Heart left ventricle (tissue), 16 donors: ENCODE measurements around the gene SSNA1. TPM values are rescaled to one million over a fixed set of nuclear protein-coding genes. Genes with fewer than 3 reads are reported as not detected.
A peak's percentile ranks its signal among the peaks of the same experiment; 100 is the strongest.

ENCODE experiments used
- ATAC-seq, 4 donors: fragments of 200-7000 bp; cut with Tn5 transposase; one replicate each; pipeline ENCODE4 v1.9.1; 2020 to 2022; ENCODE audit warnings: moderate library complexity in 4 of 4, mild to moderate bottlenecking in 3 of 4, moderate number of reproducible peaks in 1 of 4
- DNase-seq, 5 donors: peaks; one replicate each; pipeline ENCODE4 v3.0.0-alpha.2; 2020
- H3K27ac ChIP-seq, 12 donors: fragments of 200-600 bp; sonication (generic) in 4 of 12; one replicate each; pipeline versions ENCODE4 v1.5.0 to v1.8.0; 2016 to 2022; ENCODE audit warnings: mild to moderate bottlenecking in 2 of 12
- H3K27me3 ChIP-seq, 9 donors: fragments of 200-600 bp; sonication (generic) in 2 of 9; one replicate each; pipeline versions ENCODE4 v1.5.1 to v1.8.0; 2016 to 2022; ENCODE audit warnings: mild to moderate bottlenecking in 3 of 9
- H3K36me3 ChIP-seq, 9 donors: fragments of 200-600 bp; sonication (generic) in 2 of 9; one replicate each; pipeline versions ENCODE4 v1.5.0 to v1.8.0; 2018 to 2022; ENCODE audit warnings: mild to moderate bottlenecking in 2 of 9
- H3K4me1 ChIP-seq, 12 donors: fragments of 200-600 bp; sonication (generic) in 4 of 12; one replicate each; pipeline versions ENCODE4 v1.5.0 to v1.8.0; 2016 to 2022; ENCODE audit warnings: mild to moderate bottlenecking in 3 of 12
- H3K4me3 ChIP-seq, 12 donors: fragments of 200-600 bp; sonication (generic) in 4 of 12; one replicate each; pipeline versions ENCODE4 v1.5.0 to v1.8.0; 2017 to 2022; ENCODE audit warnings: mild to moderate bottlenecking in 9 of 12, moderate library complexity in 4 of 12
- H3K9me3 ChIP-seq, 12 donors: fragments of 200-600 bp; sonication (generic) in 4 of 12; one replicate each; pipeline versions ENCODE4 v1.5.0 to v1.8.0; 2016 to 2022; ENCODE audit warnings: mild to moderate bottlenecking in 1 of 12
- POLR2A ChIP-seq, 2 donors: fragments of 450-650 bp; IDR thresholded peaks; one replicate each; pipeline ENCODE4 v1.6.1; 2017; ENCODE audit warnings: antibody characterized with exemption in 2 of 2, mild to moderate bottlenecking in 2 of 2, moderate library complexity in 2 of 2
- WGBS, 4 donors: extraction: QIAGEN DNeasy Blood & Tissue Kit in 2 of 4; methylation state at CpG; one replicate each; pipeline versions ENCODE4 v1.1.5 to v1.1.7; 2013 to 2018; 5-methylcytosine and 5-hydroxymethylcytosine counted together
- intact Hi-C, 10 donors: fragments of 100-400 bp; cut with DNase I; formaldehyde crosslinking; loops; one replicate each; pipeline versions ENCODE4 v1.11.1 to v1.14.2; 2022
- polyA plus RNA-seq, 2 donors: library from polyadenylated mRNA; stranded (reverse); fragments of 200-250 nt; gene quantifications; one replicate each; pipeline ENCODE4 v1.2.3, GENCODE V29; 2013
- total RNA-seq, 9 donors: library from RNA; depleted of rRNA in 2 of 9; stranded (reverse); fragments of >200 nt in 2 of 9; fragmentation: NEBNext Ultra II Directional in 3 of 9; extraction: Animal tissue kit (Norgen Biotek cat#: 25700) in 3 of 9; gene quantifications; one replicate each; pipeline versions ENCODE4 v1.1.0 to v1.2.4, GENCODE V29; 2016 to 2023
- TF ChIP-seq, protein P1 (sequence below), 12 donors: fragments of 200-600 bp; sonication (generic) in 4 of 12; IDR thresholded peaks; one replicate each; pipeline versions ENCODE4 v1.5.0 to v1.8.0; 2018 to 2022; ENCODE audit warnings: antibody characterized with exemption in 12 of 12, mild to moderate bottlenecking in 5 of 12
- donor health status: ischemic (EF 13 %, LVEDD 7.1; RV severe dilation, severe dysfunction).
- donor health status: healthy with polysubstance abuse.
- donor health status: DM: no; HTN: yes; CAD: no.
- donor health status: DM: no; HTN: no; CAD: no.
- donor health status: ischemic (EF 25% LVEDD 6.9; RV normal size, moderate dysfunction).
- donor health status: ischemic (EF 25% LVEDD 5.7; RV mildly dilated, moderate dysfunction).
- donor health status: healthy.
- donor health status: DM: yes; HTN: yes; CAD: no.
- donor health status: ischemic (EF 35%, LVEDD 5.7; RV mildly dilated, moderate dysfunction).
- donor health status: nonischemic (EF 11% LVEDD 7.7; RV severe dilation, severe dysfunction).
- donor health status: DM: yes; HTN: yes; CAD: no.
- donor health status: PGD.
- donor health status: ischemic (EF 29% LVEDD 5.4; RV normal size, mild dysfunction).
- donor health status: nonischemic (EF 23%, LVEDD 6.1; RV moderate dilation, normal function).

The SSNA1 gene
- total and polyA plus RNA-seq, 11 donors: 46.0 to 161 (median 67.7) TPM

DNA sequence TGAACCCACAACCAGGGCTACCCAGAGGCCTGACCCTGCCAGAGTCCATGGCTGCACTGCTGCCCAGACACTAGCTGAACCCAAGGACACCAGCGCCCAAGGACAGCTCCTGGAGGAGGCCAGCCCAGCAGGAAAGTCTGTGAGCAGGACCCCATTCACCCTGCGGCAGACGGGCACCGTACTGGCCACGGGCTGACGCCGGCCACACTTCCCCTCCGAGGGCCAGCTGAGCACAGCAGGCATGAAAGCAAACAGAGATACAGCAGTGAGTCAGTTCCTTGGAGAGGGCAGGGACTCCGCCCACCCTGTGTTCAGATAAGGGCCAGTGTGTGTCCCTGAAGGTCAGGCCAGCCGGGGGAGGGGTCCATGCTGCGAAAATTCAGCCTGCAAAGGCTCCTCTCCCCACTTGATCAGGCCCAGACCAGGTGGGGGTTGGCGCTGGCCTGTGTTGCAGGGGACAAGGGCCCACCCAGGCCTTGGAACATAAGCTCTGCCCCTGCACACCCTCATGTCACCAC is 30.3 kb downstream of the SSNA1 start:
- TF ChIP-seq, protein P1, sequence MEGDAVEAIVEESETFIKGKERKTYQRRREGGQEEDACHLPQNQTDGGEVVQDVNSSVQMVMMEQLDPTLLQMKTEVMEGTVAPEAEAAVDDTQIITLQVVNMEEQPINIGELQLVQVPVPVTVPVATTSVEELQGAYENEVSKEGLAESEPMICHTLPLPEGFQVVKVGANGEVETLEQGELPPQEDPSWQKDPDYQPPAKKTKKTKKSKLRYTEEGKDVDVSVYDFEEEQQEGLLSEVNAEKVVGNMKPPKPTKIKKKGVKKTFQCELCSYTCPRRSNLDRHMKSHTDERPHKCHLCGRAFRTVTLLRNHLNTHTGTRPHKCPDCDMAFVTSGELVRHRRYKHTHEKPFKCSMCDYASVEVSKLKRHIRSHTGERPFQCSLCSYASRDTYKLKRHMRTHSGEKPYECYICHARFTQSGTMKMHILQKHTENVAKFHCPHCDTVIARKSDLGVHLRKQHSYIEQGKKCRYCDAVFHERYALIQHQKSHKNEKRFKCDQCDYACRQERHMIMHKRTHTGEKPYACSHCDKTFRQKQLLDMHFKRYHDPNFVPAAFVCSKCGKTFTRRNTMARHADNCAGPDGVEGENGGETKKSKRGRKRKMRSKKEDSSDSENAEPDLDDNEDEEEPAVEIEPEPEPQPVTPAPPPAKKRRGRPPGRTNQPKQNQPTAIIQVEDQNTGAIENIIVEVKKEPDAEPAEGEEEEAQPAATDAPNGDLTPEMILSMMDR (IDR thresholded peaks at IDR 0.05): no peak
- TF ChIP-seq POLR2A (IDR thresholded peaks at IDR 0.05): no peak

DNA sequence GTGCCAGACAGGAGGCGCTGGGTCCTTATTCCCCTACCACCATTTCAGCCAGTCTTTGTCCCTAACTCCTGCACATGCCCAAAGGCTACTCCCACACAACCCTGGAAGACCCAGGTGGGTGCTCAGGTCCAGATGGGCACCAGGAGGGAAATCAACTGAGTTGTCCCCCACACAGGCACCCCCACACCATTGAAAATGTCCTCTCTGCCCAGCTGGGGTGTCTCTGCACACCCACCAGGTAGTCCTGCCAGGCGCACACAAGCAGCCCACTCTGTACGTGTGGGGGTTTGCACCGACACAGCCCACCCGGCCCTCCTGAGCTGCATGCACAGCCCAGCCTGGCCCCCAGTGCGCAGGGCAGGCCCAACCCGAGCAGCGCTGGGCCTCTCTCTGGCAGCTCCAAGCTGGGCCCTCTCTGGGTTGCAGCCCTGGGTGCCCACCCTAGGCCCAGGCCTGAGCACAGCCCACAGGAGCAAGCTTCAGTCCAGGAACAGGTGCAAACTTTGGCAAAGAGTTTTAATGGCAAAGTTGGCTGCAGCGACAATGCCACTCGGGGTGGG is 31.4 kb downstream of the SSNA1 start:
- ATAC-seq (no peak), DNase-seq (no peak)
- Histone ChIP-seq H3K27ac (peak overlapping the region in 1 of 12 donors; percentile 77), H3K27me3 (peaks cover 0 to 4% (median 0%) of the 10 kb centered on the region in 9 donors), H3K9me3 (no peaks in the 10 kb centered on the region), H3K4me3 (no peak overlapping the region), H3K36me3 (peaks cover 0 to 15% (median 0%) of the 10 kb centered on the region in 9 donors), H3K4me1 (peaks cover 2 to 55% (median 38%) of the 10 kb centered on the region in 12 donors)
- intact Hi-C loops: loop anchor here in 3 of 10 donors (5.0 to 10.0 kb wide), 2 partner anchors 33 to 435 kb away; partner anchors contain the start of genes ANAPC2 (in 2 of the 3) and SSNA1 (in 2 of the 3)
- TF ChIP-seq POLR2A (IDR thresholded peaks at IDR 0.05): no peak
- TF ChIP-seq, protein P1 (IDR thresholded peaks at IDR 0.05): no peak
- 88 to 94% (median 92%) methylated on average over 10 of the region's 10 CpGs for WGBS, 4 donors

More for the DNA sequence above, 30.3 kb downstream of the SSNA1 start:
- Histone ChIP-seq H3K36me3 (peaks cover 0 to 19% (median 0%) of the 10 kb centered on the region in 9 donors), H3K27me3 (peaks cover 0 to 4% (median 0%) of the 10 kb centered on the region in 9 donors), H3K4me1 (peaks cover 2 to 48% (median 34%) of the 10 kb centered on the region in 12 donors), H3K9me3 (no peaks in the 10 kb centered on the region), H3K4me3 (no peak overlapping the region), H3K27ac (peak overlapping the region in 10 of 12 donors; percentile 40 to 82 (median 70))
- WGBS, 4 donors: 20 to 41% (median 32%) methylated on average over 10 to 12 of the region's 12 CpGs
- peak in 2 of 5 donors; percentile 70 to 74 for DNase-seq
- intact Hi-C loops: no loop called here
- peak in 3 of 4 donors; percentile 14 to 41 (median 28) for ATAC-seq

DNA sequence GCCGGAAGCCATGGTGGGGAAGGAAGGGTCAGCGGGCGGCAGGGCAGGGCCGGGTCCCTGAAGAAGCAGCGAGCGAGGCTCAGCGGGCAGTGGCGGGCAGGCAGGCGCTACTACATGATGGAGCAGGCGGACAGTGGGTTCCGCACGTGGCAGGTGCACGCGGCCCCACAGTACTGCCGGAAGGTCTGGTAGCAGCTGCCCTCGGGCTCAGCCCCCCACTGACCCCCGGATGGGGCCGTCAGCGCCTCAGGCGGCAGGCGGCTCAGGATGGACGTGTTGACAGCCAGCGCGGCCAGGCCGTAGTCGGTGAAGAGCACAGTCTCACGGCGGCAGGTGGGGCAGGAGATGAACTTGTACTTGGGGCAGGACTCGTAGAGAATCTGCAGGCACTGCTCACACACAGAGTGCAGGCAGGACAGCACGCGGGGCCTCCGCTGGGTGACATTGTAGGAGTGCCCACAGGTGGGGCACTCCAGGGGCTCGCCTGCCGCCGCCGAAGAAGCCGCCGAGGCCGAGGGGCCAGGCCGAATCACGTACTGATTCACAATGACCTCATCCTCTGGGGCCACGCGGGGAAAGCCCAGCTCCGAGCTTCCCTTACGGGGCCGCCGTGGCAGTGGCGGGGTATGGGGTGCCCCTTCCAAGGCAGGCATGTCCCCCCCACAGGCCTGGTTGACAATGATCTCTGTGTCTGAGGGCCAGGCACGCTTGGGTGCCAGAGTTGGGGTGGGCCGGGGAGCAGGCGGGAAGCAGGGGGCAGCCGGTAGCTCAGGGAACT is 32.0 kb downstream of the SSNA1 start:
- peaks cover 0 to 4% (median 0%) of the 10 kb centered on the region in 9 donors for H3K27me3 ChIP-seq
- peaks cover 0 to 8% (median 0%) of the 10 kb centered on the region in 9 donors for H3K36me3 ChIP-seq
- no peak for ATAC-seq
- H3K27ac ChIP-seq: peak overlapping the region in 2 of 12 donors; percentile 43 to 85
- DNase-seq: no peak
- 66 to 81% (median 77%) methylated on average over 21 to 52 of the region's 52 CpGs for WGBS, 4 donors
- TF ChIP-seq, protein P1 (IDR thresholded peaks at IDR 0.05): no peak
- no peak for TF ChIP-seq POLR2A (IDR thresholded peaks at IDR 0.05)
- no peaks in the 10 kb centered on the region for H3K9me3 ChIP-seq
- peaks cover 2 to 55% (median 38%) of the 10 kb centered on the region in 12 donors for H3K4me1 ChIP-seq
- intact Hi-C loops: loop anchor here in 3 of 10 donors (5.0 to 10.0 kb wide), 2 partner anchors 33 to 436 kb away; partner anchors contain the start of genes ANAPC2 (in 2 of the 3) and SSNA1 (in 2 of the 3)
- H3K4me3 ChIP-seq: no peak overlapping the region
